GM23338 (cell line): ENCODE results near the gene SDHD.

ENCODE experiments used
- CREB1 ChIP-seq: fragments of 250-450 bp; sonication (Bioruptor Pico); IDR thresholded peaks from 2 replicates; pipeline ENCODE4 v1.5.0; 2020; ENCODE audit warnings: low read depth, mild to moderate bottlenecking, moderate library complexity
- CTCF ChIP-seq, 2 experiments: fragments of 200-600 bp in 1 of 2; sonication (generic) in 1 of 2; conservative IDR thresholded peaks; 2 replicates each; pipeline versions ENCODE4 v1.5.1 to v1.6.1; 2016 to 2017; ENCODE audit warnings: antibody characterized with exemption in 2 of 2, low read depth in 2 of 2, mild to moderate bottlenecking in 2 of 2, moderate library complexity in 1 of 2

- TF ChIP-seq CREB1 (CRISPR knock-in tag): no peak
- TF ChIP-seq CTCF (conservative IDR thresholded peaks at IDR 0.05; ENCODE audit: low read depth in 2 of 2): no peak
These were observed 539 bp downstream of the SDHD start for GRCh38 chr11:112087212-112087611.
